Body of pancreas (tissue), 4 donors: ENCODE measurements around the gene COL12A1. TPM values are rescaled to one million over a fixed set of nuclear protein-coding genes. Genes with fewer than 3 reads are reported as not detected.

Experiments used
- ATAC-seq: fragments of 150-250 bp; one replicate; pipeline ENCODE4 v1.9.1; 2016
- DNase-seq, 4 donors: peaks; one replicate each; pipeline ENCODE4 v3.0.0-alpha.2; 2019
- H3K27ac ChIP-seq, 4 donors: fragments of 200-600 bp; sonication (generic); 1 replicate in 3 of 4; 2 replicates in 1 of 4; pipeline versions ENCODE4 v1.5.1 to v1.6.1; 2016 to 2019; ENCODE audit warnings: mild to moderate bottlenecking in 1 of 4, mixed read lengths in 1 of 4, moderate library complexity in 1 of 4
- H3K27me3 ChIP-seq, 2 donors: fragments of 200-600 bp; sonication (generic); one replicate each; pipeline ENCODE4 v1.6.0; 2016; ENCODE audit warnings: mild to moderate bottlenecking in 1 of 2
- H3K36me3 ChIP-seq, 2 donors: fragments of 200-600 bp; sonication (generic); replicated peaks in 1 of 2; 2 replicates each; pipeline ENCODE4 v1.5.1; 2016; ENCODE audit warnings: low read depth in 2 of 2; ENCODE audit not compliant: insufficient read depth in 1 of 2
- H3K4me1 ChIP-seq: fragments of 200-600 bp; sonication (generic); one replicate; pipeline ENCODE4 v1.6.0; 2016
- H3K4me3 ChIP-seq, 2 donors: fragments of 200-600 bp; sonication (generic); 1 replicate in 1 of 2; 2 replicates in 1 of 2; pipeline ENCODE4 v1.5.1; 2016 to 2019
- H3K9me3 ChIP-seq, 3 donors: fragments of 200-600 bp; sonication (generic); 1 replicate in 2 of 3; 2 replicates in 1 of 3; pipeline ENCODE4 v1.5.1; 2016
- CTCF ChIP-seq, 7 experiments: fragments of 450-650 bp in 4 of 7; fragments of 200-600 bp in 3 of 7; sonication (generic) in 3 of 7; IDR thresholded peaks; one replicate each; pipeline ENCODE4 v1.5.1; 2016 to 2019; ENCODE audit warnings: antibody characterized with exemption in 7 of 7
- POLR2A ChIP-seq, 3 donors: fragments of 450-650 bp; IDR thresholded peaks; one replicate each; pipeline ENCODE4 v1.6.1; 2016; ENCODE audit warnings: antibody characterized with exemption in 3 of 3, mild to moderate bottlenecking in 2 of 3
- WGBS, 2 donors: methylation state at CpG; one replicate each; pipeline ENCODE4 v1.1.5; 2017; 5-methylcytosine and 5-hydroxymethylcytosine counted together
- intact Hi-C: fragments of 100-400 bp; cut with DNase I; formaldehyde crosslinking; loops from one replicate; pipeline ENCODE4 v1.15.1; 2023
- total RNA-seq, 2 donors: library from RNA; depleted of rRNA; stranded (reverse); fragments of >200 nt; gene quantifications; one replicate each; pipeline ENCODE4 v1.1.0, GENCODE V29; 2016

Gene COL12A1
- total RNA-seq, 2 donors from 2014 or later: 34.0 to 35.3 TPM

GRCh38 chr6:75135450-75135849 lies 70.4 kb downstream of the COL12A1 start:
- ATAC-seq (no peak), DNase-seq (no peak)
- Histone ChIP-seq H3K4me3 (no peak overlapping the region), H3K36me3 (no peaks in the 10 kb centered on the region), H3K27me3 (no peaks in the 10 kb centered on the region), H3K27ac (no peak overlapping the region), H3K4me1 (no peaks in the 10 kb centered on the region), H3K9me3 (no peaks in the 10 kb centered on the region)
- intact Hi-C loops: no loop called here
- TF ChIP-seq CTCF (IDR thresholded peaks at IDR 0.05) (no peak), POLR2A (IDR thresholded peaks at IDR 0.05) (no peak)
- 84 to 86% methylated on average over 6 of the region's 6 CpGs for WGBS, 2 donors

- intact Hi-C loops: no loop called here
- DNase-seq (no peak), ATAC-seq (no peak)
- Histone ChIP-seq H3K36me3 (no peaks in the 10 kb centered on the region), H3K4me3 (no peak overlapping the region), H3K9me3 (no peaks in the 10 kb centered on the region), H3K27me3 (no peaks in the 10 kb centered on the region), H3K4me1 (no peaks in the 10 kb centered on the region), H3K27ac (no peak overlapping the region)
- TF ChIP-seq POLR2A (IDR thresholded peaks at IDR 0.05) (no peak), CTCF (IDR thresholded peaks at IDR 0.05) (no peak)
- 89 to 92% methylated on average over 9 of the region's 9 CpGs for WGBS, 2 donors
These were observed 75.1 kb downstream of the COL12A1 start for GRCh38 chr6:75130784-75131183.

GRCh38 chr6:75128878-75129570 lies 76.8 kb downstream of the COL12A1 start:
- intact Hi-C loops: no loop called here
- 33 to 58% methylated on average over 3 of the region's 3 CpGs for WGBS, 2 donors
- Histone ChIP-seq H3K27me3 (no peaks in the 10 kb centered on the region), H3K4me3 (no peak overlapping the region), H3K27ac (no peak overlapping the region), H3K9me3 (no peaks in the 10 kb centered on the region), H3K4me1 (no peaks in the 10 kb centered on the region), H3K36me3 (no peaks in the 10 kb centered on the region)
- ATAC-seq (no peak), DNase-seq (no peak)
- TF ChIP-seq POLR2A (IDR thresholded peaks at IDR 0.05) (no peak), CTCF (IDR thresholded peaks at IDR 0.05) (no peak)

GRCh38 chr6:75126518-75126917 lies 79.3 kb downstream of the COL12A1 start:
- WGBS, 2 donors: 86 to 91% methylated on average over 2 of the region's 2 CpGs
- H3K27ac ChIP-seq: no peak overlapping the region

More at GRCh38 chr6:75126518-75126917, 79.3 kb downstream of the COL12A1 start:
- ATAC-seq: no peak
- Histone ChIP-seq H3K4me1 (no peaks in the 10 kb centered on the region), H3K4me3 (no peak overlapping the region), H3K27me3 (no peaks in the 10 kb centered on the region), H3K9me3 (no peaks in the 10 kb centered on the region), H3K36me3 (no peaks in the 10 kb centered on the region)
- TF ChIP-seq CTCF (IDR thresholded peaks at IDR 0.05) (no peak), POLR2A (IDR thresholded peaks at IDR 0.05) (no peak)
- intact Hi-C loops: no loop called here
- DNase-seq: no peak
